Hypothalamus (tissue), 51 donors: ENCODE measurements around the gene ARHGAP1.

Source experiments
- DNase-seq, 51 donors: peaks; one replicate each; lab custom pipeline; 2025; lab: John Stamatoyannopoulos, UW

The ARHGAP1 gene

GRCh38 chr11:46649180-46649738, 51.2 kb downstream of the ARHGAP1 start:
- peak in 28 of 51 donors; percentile 10 to 90 (median 40) for DNase-seq

GRCh38 chr11:46643986-46644385, 56.4 kb downstream of the ARHGAP1 start:
- no peak for DNase-seq

- DNase-seq, result no peak
These were observed 56.9 kb downstream of the ARHGAP1 start for GRCh38 chr11:46643531-46643930.

DNA sequence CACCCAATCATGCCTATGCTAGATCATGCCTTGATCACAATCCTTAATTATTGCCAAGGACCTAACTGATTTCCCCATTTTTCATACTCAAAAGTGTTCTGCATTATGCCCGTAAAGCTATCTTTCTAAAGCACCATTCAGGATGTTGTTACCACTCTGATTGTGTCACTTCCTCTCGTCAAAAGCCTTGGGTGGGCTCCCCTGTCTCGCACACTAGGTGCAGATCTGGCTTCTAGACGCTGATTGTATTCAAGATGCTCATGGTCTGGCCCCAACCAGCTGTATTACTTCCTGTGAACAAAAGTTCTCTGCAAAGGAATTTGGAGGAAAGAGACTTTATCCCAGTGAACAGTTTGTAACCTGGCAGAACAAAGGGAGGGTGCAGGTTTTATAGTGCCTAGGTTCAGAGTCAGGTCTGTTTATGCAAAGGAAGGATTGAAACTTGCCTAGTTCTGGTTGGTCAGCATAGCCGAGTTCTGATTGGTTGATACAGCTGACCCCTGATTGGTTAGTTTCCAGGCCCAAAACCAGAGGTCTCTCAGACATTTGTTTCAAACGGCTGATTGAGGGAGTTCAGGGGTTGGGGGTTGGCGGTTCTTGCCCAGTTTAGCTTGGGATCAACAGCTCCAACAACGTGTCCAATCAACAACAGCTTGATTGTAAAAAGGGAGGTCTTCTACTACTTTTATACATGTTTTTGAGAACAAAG, 57.6 kb downstream of the ARHGAP1 start:
- no peak for DNase-seq

DNA sequence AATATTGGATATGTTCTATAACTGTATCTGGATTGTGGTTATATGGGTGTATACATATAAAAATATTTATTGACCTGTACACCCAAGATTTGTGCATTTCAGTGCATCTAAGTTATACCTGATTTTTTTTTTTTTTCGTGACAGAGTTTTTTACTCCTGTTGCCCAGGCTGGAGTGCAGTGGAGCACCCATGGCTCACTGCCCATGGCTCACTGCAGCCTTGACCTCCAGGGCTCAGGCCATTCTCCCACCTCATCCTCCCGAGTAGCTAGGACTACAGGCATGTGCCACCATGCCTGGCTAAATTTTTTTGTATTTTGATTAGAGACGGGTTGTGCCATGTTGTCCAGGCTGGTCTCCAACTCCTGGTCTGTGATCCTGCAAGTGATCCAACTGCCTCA, 58.8 kb downstream of the ARHGAP1 start:
- DNase-seq, result no peak

- DNase-seq, result no peak
These were observed 60.2 kb downstream of the ARHGAP1 start for GRCh38 chr11:46640036-46640788.

DNA sequence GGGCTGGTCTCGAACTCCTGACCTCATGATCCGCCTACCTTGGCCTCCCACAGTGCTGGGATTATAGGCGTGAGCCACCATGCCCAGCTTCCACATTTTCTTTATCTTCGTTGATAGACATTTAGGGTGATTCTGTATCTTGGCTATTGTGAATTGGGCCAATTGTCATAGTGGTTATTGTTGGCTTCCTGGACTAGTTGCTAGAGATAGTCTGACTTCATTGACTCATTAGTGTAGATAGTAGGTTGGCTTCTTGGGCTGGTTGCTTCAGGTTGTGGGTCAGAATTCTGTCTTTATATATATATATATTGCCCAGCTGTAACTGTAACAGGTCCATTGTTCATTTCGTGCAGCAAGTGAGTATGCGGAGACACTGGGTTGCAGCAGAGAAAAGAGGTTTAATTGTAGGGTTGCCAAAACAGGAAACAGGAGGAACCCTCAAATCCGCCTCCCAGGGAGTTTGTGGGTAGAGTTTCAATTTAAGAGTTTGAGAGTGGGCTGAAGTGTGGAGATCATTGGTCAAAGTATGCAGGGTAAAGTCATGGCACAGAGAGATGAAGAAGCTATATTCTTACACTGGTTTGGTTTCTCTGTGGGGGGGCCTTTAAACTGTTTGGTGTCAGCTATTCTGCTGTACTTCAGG, 61.1 kb downstream of the ARHGAP1 start:
- no peak for DNase-seq

DNA sequence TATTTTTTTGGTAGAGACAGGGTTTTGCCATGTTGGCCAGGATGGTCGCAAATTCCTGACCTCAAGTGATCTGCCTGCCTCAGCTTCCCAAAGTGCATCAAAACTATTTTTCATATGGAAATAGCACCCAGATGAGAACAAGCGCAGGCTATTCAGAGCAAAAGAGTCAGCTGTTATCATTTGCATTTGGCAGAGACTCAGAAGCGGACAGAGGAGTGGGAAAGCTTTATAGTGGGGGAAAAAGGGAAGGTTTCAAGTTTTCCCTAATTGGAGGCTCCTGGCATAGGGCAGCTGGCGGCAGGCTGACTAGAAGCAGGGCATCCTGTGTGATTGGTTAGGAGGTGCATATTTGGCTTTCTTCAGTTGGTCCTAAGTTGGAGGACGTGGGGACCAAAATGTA, 62.9 kb downstream of the ARHGAP1 start:
- peak in 8 of 51 donors; percentile 4 to 39 (median 24) for DNase-seq

DNA sequence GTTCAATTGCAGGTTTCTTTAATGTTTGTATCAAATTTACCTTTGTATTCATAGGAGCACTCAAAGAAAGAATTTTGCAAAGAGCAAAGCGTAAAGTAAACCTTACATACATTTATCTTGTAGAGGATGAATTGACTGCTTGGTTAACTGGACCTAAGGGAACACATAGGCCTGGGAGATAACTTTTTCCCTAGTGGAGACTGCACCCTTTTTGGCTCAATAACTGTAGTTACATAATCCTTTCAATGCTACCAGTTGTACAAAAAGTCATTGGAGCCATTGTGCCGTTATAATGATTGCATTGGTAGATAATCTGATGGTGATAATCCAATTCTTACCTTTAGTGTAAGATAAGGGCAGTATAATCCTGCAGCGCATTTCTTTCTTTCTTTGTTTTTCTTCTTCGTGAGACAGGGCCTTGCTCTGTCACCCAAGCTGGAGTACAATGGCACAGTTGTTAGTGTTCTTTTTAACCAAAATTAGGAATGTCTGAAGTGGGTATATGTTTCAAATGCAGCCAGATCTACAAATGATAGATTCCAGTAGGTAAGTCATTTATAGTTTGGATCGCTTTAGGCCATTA, 64.8 kb downstream of the ARHGAP1 start:
- DNase-seq, result no peak

DNA sequence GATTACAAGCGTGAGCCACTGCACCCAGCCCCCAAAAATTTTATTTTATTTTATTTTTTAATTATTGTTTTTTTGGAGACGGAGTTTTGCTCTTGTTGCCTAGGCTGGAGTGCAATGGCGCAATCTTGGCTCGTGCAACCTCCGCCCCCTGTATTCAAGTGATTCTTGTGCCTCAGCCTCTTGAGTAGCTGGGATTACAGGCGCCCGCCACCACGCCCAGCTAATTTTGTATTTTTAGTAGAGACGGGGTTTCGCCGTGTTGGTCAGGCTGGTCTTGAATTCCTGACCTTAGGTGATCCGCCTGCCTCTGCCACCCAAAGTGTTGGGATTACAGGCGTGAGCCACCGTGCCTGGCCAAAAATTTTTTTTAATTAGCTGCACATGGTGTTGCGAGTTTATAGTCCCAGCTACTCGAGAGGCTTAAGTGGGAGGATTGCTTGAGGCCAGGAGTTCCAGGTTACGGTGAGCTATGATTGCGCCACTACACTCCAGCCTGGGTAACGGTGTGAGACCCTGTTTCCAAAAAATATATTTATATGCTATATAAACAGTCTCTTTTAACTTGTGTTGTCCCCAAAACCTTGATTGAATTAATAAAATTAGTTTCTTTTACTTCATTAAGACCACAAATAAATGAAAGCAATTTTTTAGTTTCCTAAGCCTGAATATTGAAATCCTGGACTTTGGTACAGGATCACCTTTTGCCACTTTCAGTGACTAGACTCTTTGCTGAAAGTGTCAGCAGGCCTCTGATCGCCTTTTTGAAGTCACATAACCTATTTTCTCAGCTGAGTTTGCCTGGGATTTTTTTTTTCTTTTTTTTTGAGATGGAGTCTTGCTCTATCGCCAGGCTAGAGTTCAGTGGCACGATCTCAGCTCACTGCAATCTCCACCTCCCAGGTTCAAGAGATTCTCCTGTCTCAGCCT, 66.9 kb downstream of the ARHGAP1 start:
- DNase-seq, result no peak

DNA sequence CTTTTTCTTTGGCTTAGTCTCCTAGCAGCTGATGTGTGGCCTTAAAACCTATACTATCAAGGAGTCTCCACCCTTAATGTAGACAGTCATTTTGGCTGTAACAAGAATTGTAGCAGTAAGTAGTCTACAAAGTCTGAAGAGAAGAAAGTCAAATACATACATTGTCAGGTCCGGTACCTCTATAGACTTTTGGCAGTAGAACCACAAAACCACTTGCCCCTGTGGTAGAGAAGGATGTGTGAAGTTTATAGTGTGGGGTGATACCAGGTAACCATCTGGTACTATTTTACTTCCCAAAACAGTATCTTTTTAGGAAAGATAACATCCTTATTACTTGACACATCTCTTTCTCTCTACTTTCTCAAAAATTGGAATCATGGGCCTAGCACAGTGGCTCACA, 67.9 kb downstream of the ARHGAP1 start:
- no peak for DNase-seq

DNA sequence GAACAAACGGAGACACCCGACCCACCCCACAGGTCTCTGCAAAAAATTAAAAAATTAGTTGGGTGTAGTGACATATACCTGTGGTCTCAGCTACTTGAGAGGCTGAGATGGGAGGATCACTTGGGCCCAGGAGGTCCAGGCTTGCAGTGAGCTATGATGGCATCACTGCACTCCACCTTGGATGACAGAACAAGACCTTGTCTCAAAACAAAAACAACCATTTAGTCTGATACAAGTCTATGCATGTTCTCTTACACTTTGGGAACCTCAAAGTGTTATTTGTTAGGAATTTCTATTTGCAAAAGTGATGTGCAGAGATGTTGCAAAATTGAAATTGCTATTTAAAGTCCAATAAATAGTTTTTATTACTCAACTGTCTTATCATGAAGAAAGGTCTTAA, 68.7 kb downstream of the ARHGAP1 start:
- no peak for DNase-seq

DNA sequence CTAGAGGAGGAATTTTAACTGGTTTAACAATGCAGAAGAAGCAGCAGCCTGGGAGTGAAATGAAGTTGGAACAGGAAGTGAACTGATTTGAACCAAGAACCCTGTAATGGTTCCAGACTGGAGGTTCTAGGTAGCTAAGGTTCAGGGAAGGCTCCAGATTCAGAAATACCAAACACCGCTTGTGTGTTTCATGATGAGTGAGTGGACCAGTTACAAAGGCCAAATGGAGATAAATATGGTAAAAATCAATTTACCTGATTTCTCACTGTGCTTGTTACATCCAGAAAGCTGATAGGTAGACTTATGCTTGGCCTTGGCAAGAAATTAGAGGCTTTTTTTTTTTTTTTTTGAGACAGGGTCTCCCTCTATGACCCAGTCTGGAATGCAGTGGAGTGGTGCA, 70.2 kb downstream of the ARHGAP1 start:
- no peak for DNase-seq

GRCh38 chr11:46628961-46629360, 71.5 kb downstream of the ARHGAP1 start:
- no peak for DNase-seq
